Activated T-cell treated with anti-CD3 and anti-CD28 coated beads, Interleukin-2, amount 50 U/mL, for 48 hours (primary cell): ENCODE results near the gene SBF1.
"Not testable (repeated sequence)": the region's sequence is repeated elsewhere in the genome, so short reads cannot be mapped to it uniquely, and the experiment has no call there.

Experiments used
- DNase-seq, 2 experiments: peaks; one replicate each; pipeline ENCODE4 v3.0.0-alpha.2; 2020

Gene SBF1

GRCh38 chr22:50443801-50444625 is 30.8 kb downstream of the SBF1 start:
- DNase-seq: no peak

GRCh38 chr22:50443197-50443596 is 31.6 kb downstream of the SBF1 start:
- no peak for DNase-seq

- no peak for DNase-seq
Measured at GRCh38 chr22:50441428-50441993, 33.3 kb downstream of the SBF1 start.

- DNase-seq: no peak
Measured at GRCh38 chr22:50440544-50441249, 34.1 kb downstream of the SBF1 start.

- no peak for DNase-seq
Measured at GRCh38 chr22:50439871-50440331, 34.9 kb downstream of the SBF1 start.

GRCh38 chr22:50439314-50439870 is 35.4 kb downstream of the SBF1 start:
- DNase-seq: no peak

GRCh38 chr22:50438305-50439275 is 36.2 kb downstream of the SBF1 start:
- DNase-seq: no peak

GRCh38 chr22:50437511-50438304 is 37.1 kb downstream of the SBF1 start:
- DNase-seq: no peak

- DNase-seq: no peak
Measured at GRCh38 chr22:50436841-50437341, 37.9 kb downstream of the SBF1 start.

GRCh38 chr22:50436015-50436830 is 38.6 kb downstream of the SBF1 start:
- no peak for DNase-seq

GRCh38 chr22:50435291-50436014 is 39.4 kb downstream of the SBF1 start:
- no peak for DNase-seq

GRCh38 chr22:50434849-50435248 is 40.0 kb downstream of the SBF1 start:
- DNase-seq: no peak

GRCh38 chr22:50432877-50433510 is 41.8 kb downstream of the SBF1 start:
- not testable (repeated sequence) for DNase-seq

GRCh38 chr22:50432131-50432876 is 42.5 kb downstream of the SBF1 start:
- DNase-seq: no peak

- no peak for DNase-seq
Measured at GRCh38 chr22:50425179-50425916, 49.5 kb downstream of the SBF1 start.

GRCh38 chr22:50423956-50424355 is 50.9 kb downstream of the SBF1 start:
- no peak for DNase-seq
